Measurements from ENCODE around the gene NRIP3.

DNA sequence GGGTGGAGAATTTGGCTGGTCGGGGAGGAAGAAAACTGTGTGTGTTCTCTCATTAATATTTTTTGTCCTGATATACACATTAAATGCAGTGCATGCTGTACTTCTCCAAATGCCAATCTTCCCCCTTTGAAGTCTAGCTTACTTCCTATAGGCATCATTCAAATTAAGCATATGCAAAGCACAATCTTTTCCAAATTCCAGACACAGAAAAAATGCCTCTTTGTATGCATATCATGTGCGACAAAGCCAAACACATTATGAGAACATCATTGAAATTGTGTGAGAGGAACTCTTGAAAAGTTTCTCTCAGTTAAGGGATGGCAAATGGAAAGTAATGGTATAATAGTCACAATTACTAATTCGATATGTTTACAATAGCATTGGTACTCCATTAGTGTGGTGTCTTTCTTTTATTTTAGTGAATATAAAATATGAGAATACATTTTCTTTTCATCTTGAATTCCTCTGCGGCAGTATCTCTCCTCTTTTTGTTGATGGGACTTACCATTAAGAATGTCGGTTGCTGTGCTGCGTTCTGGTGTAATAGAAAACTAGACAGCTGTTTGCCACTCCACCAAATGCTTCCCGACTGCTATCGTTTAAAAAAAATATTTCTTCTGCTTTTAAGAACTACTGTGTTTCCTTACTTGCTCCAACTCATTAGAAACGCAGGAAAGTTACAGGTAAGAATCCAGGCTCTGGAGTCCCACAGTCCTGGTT lies 19.3 kb upstream of the NRIP3 start:
- TF ChIP-seq, protein P1, sequence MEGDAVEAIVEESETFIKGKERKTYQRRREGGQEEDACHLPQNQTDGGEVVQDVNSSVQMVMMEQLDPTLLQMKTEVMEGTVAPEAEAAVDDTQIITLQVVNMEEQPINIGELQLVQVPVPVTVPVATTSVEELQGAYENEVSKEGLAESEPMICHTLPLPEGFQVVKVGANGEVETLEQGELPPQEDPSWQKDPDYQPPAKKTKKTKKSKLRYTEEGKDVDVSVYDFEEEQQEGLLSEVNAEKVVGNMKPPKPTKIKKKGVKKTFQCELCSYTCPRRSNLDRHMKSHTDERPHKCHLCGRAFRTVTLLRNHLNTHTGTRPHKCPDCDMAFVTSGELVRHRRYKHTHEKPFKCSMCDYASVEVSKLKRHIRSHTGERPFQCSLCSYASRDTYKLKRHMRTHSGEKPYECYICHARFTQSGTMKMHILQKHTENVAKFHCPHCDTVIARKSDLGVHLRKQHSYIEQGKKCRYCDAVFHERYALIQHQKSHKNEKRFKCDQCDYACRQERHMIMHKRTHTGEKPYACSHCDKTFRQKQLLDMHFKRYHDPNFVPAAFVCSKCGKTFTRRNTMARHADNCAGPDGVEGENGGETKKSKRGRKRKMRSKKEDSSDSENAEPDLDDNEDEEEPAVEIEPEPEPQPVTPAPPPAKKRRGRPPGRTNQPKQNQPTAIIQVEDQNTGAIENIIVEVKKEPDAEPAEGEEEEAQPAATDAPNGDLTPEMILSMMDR (optimal IDR thresholded peaks at IDR 0.05 in 1 of 3, IDR thresholded peaks at IDR 0.05 in 1 of 3, conservative IDR thresholded peaks at IDR 0.05 in 1 of 3; ENCODE audit: extremely low read depth in 1 of 3, insufficient read depth in 2 of 3, low read length in 3 of 3): no peak
- no peak for TF ChIP-seq EZH2 (IDR thresholded peaks at IDR 0.05; ENCODE audit: low read length)
